ENCODE data around the gene TANK. TPM values are rescaled to one million over a fixed set of nuclear protein-coding genes. Genes with fewer than 3 reads are reported as not detected.

TANK gene
- total RNA-seq, 1 experiment from 2014 or later: 35.9 TPM

- intact Hi-C loops (cut with micrococcal nuclease; ENCODE audit: unreplicated experiment): no loop called here
- ChIA-PET CTCF (no interaction called here), POLR2A (ENCODE audit: low non-redundant PET) (no interaction called here)
- Histone ChIP-seq H3K27me3 (replicated peaks; ENCODE audit: insufficient read depth, low read depth, low read length, poor library complexity) (no peaks in the 10 kb centered on the region), H3K4me1 (ENCODE audit: insufficient read depth, low read length, poor library complexity, severe bottlenecking) (no peaks in the 10 kb centered on the region), H3K4me3 (ENCODE audit: low read depth, low read length, poor library complexity, severe bottlenecking) (no peak overlapping the region), H3K9me3 (ENCODE audit: low read depth, low read length, poor library complexity, severe bottlenecking) (peaks cover 41% of the 10 kb centered on the region), H3K27ac (ENCODE audit: low read depth, low read length, poor library complexity, severe bottlenecking) (no peak overlapping the region), H3K36me3 (ENCODE audit: insufficient read depth, low read length, poor library complexity, severe bottlenecking) (no peaks in the 10 kb centered on the region)
- DNase-seq (ENCODE audit: low spot score): no peak
- TF ChIP-seq, protein P1, sequence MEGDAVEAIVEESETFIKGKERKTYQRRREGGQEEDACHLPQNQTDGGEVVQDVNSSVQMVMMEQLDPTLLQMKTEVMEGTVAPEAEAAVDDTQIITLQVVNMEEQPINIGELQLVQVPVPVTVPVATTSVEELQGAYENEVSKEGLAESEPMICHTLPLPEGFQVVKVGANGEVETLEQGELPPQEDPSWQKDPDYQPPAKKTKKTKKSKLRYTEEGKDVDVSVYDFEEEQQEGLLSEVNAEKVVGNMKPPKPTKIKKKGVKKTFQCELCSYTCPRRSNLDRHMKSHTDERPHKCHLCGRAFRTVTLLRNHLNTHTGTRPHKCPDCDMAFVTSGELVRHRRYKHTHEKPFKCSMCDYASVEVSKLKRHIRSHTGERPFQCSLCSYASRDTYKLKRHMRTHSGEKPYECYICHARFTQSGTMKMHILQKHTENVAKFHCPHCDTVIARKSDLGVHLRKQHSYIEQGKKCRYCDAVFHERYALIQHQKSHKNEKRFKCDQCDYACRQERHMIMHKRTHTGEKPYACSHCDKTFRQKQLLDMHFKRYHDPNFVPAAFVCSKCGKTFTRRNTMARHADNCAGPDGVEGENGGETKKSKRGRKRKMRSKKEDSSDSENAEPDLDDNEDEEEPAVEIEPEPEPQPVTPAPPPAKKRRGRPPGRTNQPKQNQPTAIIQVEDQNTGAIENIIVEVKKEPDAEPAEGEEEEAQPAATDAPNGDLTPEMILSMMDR (conservative IDR thresholded peaks at IDR 0.05; ENCODE audit: low read depth, low read length): no peak
- no peak for TF ChIP-seq EZH2 (IDR thresholded peaks at IDR 0.05; ENCODE audit: borderline replicate concordance, low read depth, low read length, poor library complexity, severe bottlenecking)
- BruUV-seq (replicated peaks): no TSS peak
Measured at GRCh38 chr2:161147856-161148255, 12.4 kb upstream of the TANK start.

GRCh38 chr2:161150704-161151103 is 9.5 kb upstream of the TANK start:
- no peak for DNase-seq (ENCODE audit: low spot score)
- CTCF ChIA-PET: no interaction called here

GRCh38 chr2:161152302-161152701 is 7.9 kb upstream of the TANK start:
- intact Hi-C loops (cut with micrococcal nuclease; ENCODE audit: unreplicated experiment): no loop called here
- no TSS peak for BruUV-seq (replicated peaks)
- H3K9me3 ChIP-seq (ENCODE audit: low read depth, low read length, poor library complexity, severe bottlenecking): peaks cover 43% of the 10 kb centered on the region
- CTCF ChIA-PET: no interaction called here
- H3K27ac ChIP-seq (ENCODE audit: low read depth, low read length, poor library complexity, severe bottlenecking): no peak overlapping the region
- no peaks in the 10 kb centered on the region for H3K36me3 ChIP-seq (ENCODE audit: insufficient read depth, low read length, poor library complexity, severe bottlenecking)
- H3K4me3 ChIP-seq (ENCODE audit: low read depth, low read length, poor library complexity, severe bottlenecking): no peak overlapping the region
- H3K27me3 ChIP-seq (replicated peaks; ENCODE audit: insufficient read depth, low read depth, low read length, poor library complexity): no peaks in the 10 kb centered on the region
- DNase-seq (ENCODE audit: low spot score): no peak
- TF ChIP-seq, protein P1 (conservative IDR thresholded peaks at IDR 0.05; ENCODE audit: low read depth, low read length): no peak
- TF ChIP-seq EZH2 (IDR thresholded peaks at IDR 0.05; ENCODE audit: borderline replicate concordance, low read depth, low read length, poor library complexity, severe bottlenecking): no peak
- POLR2A ChIA-PET (ENCODE audit: low non-redundant PET): no interaction called here
- no peaks in the 10 kb centered on the region for H3K4me1 ChIP-seq (ENCODE audit: insufficient read depth, low read length, poor library complexity, severe bottlenecking)

More at GRCh38 chr2:161150704-161151103, 9.5 kb upstream of the TANK start:
- no peaks in the 10 kb centered on the region for H3K4me1 ChIP-seq (ENCODE audit: insufficient read depth, low read length, poor library complexity, severe bottlenecking)
- H3K9me3 ChIP-seq (ENCODE audit: low read depth, low read length, poor library complexity, severe bottlenecking): peaks cover 43% of the 10 kb centered on the region
- no peak overlapping the region for H3K27ac ChIP-seq (ENCODE audit: low read depth, low read length, poor library complexity, severe bottlenecking)
- no TSS peak for BruUV-seq (replicated peaks)
- intact Hi-C loops (cut with micrococcal nuclease; ENCODE audit: unreplicated experiment): no loop called here
- H3K36me3 ChIP-seq (ENCODE audit: insufficient read depth, low read length, poor library complexity, severe bottlenecking): no peaks in the 10 kb centered on the region
- TF ChIP-seq EZH2 (IDR thresholded peaks at IDR 0.05; ENCODE audit: borderline replicate concordance, low read depth, low read length, poor library complexity, severe bottlenecking): no peak
- TF ChIP-seq, protein P1 (conservative IDR thresholded peaks at IDR 0.05; ENCODE audit: low read depth, low read length): no peak
- POLR2A ChIA-PET (ENCODE audit: low non-redundant PET): no interaction called here
- H3K4me3 ChIP-seq (ENCODE audit: low read depth, low read length, poor library complexity, severe bottlenecking): no peak overlapping the region
- no peaks in the 10 kb centered on the region for H3K27me3 ChIP-seq (replicated peaks; ENCODE audit: insufficient read depth, low read depth, low read length, poor library complexity)
